Breast epithelium (tissue), 3 donors: ENCODE data around the gene CAMTA1.

ENCODE experiments used
- CTCF ChIP-seq, 3 donors: fragments of 450-650 bp; IDR thresholded peaks; one replicate each; pipeline ENCODE4 v1.5.1; 2016 to 2017; ENCODE audit warnings: antibody characterized with exemption in 3 of 3, mild to moderate bottlenecking in 3 of 3, moderate library complexity in 3 of 3
- POLR2A ChIP-seq: fragments of 450-650 bp; IDR thresholded peaks from one replicate; pipeline ENCODE4 v1.6.1; 2016; ENCODE audit warnings: antibody characterized with exemption, mild to moderate bottlenecking, moderate library complexity

- TF ChIP-seq CTCF (IDR thresholded peaks at IDR 0.05) (no peak), POLR2A (no peak)
Measured at GRCh38 chr1:6785318-6785727, at the start of gene CAMTA1.
